Loucy (cell line): ENCODE results near the gene SLC45A2.

Source experiments
- CTCF ChIP-seq: fragments of 200-600 bp; sonication (generic); conservative IDR thresholded peaks from 2 replicates; pipeline ENCODE4 v1.5.1; 2014; ENCODE audit warnings: mild to moderate bottlenecking, antibody characterized with exemption, low read length
- EZH2phosphoT487 ChIP-seq: fragments of 200-600 bp; IDR thresholded peaks from 2 replicates; pipeline ENCODE4 v1.6.1; 2018; ENCODE audit warnings: antibody characterized with exemption, mild to moderate bottlenecking, moderate library complexity, borderline replicate concordance

- TF ChIP-seq CTCF (no peak), EZH2phosphoT487 (no peak)
These were observed 20.3 kb downstream of the SLC45A2 start for GRCh38 chr5:33964132-33964700.
